Peyer's patch (tissue), 4 donors: ENCODE results near the gene SPOCK3. TPM values are rescaled to one million over a fixed set of nuclear protein-coding genes. Genes with fewer than 3 reads are reported as not detected.

Source experiments
- DNase-seq, 3 donors: peaks; one replicate each; pipeline ENCODE4 v3.0.0-alpha.2; 2017 to 2019
- H3K27ac ChIP-seq, 4 donors: fragments of 200-600 bp; sonication (generic); one replicate each; pipeline ENCODE4 v1.5.1; 2016 to 2019
- H3K27me3 ChIP-seq, 2 donors: fragments of 200-600 bp; sonication (generic); one replicate each; pipeline ENCODE4 v1.5.1; 2019
- H3K36me3 ChIP-seq, 3 donors: fragments of 200-600 bp; sonication (generic); one replicate each; pipeline ENCODE4 v1.5.1; 2016 to 2019
- H3K4me1 ChIP-seq, 4 donors: fragments of 200-600 bp; sonication (generic); one replicate each; pipeline ENCODE4 v1.5.1; 2016 to 2019
- H3K4me3 ChIP-seq, 4 donors: fragments of 200-600 bp; sonication (generic); 1 replicate in 3 of 4; 2 replicates in 1 of 4; pipeline ENCODE4 v1.5.1; 2016 to 2019; ENCODE audit warnings: mild to moderate bottlenecking in 1 of 4
- H3K9me3 ChIP-seq, 4 donors: fragments of 200-600 bp; sonication (generic); one replicate each; pipeline ENCODE4 v1.5.1; 2016 to 2019; ENCODE audit warnings: mild to moderate bottlenecking in 1 of 4
- CTCF ChIP-seq, 6 experiments: fragments of 450-650 bp in 4 of 6; fragments of 200-600 bp in 2 of 6; sonication (generic) in 1 of 6; IDR thresholded peaks; one replicate each; pipeline ENCODE4 v1.5.1; 2017 to 2019; ENCODE audit warnings: antibody characterized with exemption in 6 of 6, mild to moderate bottlenecking in 3 of 6, moderate library complexity in 1 of 6
- POLR2A ChIP-seq, 2 donors: fragments of 450-650 bp; IDR thresholded peaks; one replicate each; pipeline ENCODE4 v1.5.1; 2017; ENCODE audit warnings: antibody characterized with exemption in 2 of 2, mild to moderate bottlenecking in 2 of 2, moderate library complexity in 2 of 2
- total RNA-seq, 4 donors: library from RNA; depleted of rRNA; stranded (reverse); fragments of >200 nt; gene quantifications; one replicate each; pipeline ENCODE4 v1.1.0, GENCODE V29; 2016

The SPOCK3 gene
- total RNA-seq, 4 donors from 2014 or later: 1.7 TPM; not detected in 3

DNA sequence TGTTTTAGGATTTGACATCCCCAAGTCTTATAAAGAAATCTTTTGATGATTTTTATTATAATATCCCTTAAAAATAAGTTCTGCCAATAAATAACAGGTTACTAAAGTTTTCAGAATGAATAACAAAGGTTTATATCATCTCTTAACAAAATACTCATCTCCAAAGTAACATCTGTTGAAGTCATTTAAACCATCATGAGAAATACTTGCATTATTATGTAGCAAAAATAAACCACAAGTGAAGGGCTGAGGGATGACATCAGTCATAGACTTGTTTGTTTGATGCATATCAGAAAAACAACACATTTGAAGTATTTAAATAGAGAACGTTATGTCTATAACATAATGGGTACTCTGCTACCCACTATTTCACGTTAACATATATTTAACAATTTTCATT, 114.9 kb downstream of the SPOCK3 start:
- Histone ChIP-seq H3K27ac (no peak overlapping the region), H3K4me3 (no peak overlapping the region), H3K27me3 (no peaks in the 10 kb centered on the region), H3K36me3 (no peaks in the 10 kb centered on the region), H3K9me3 (no peaks in the 10 kb centered on the region), H3K4me1 (no peaks in the 10 kb centered on the region)
- no peak for TF ChIP-seq CTCF (IDR thresholded peaks at IDR 0.05)
- TF ChIP-seq POLR2A (IDR thresholded peaks at IDR 0.05): no peak
- no peak for DNase-seq

- Histone ChIP-seq H3K9me3 (no peaks in the 10 kb centered on the region), H3K27me3 (no peaks in the 10 kb centered on the region), H3K4me3 (no peak overlapping the region), H3K36me3 (no peaks in the 10 kb centered on the region), H3K27ac (no peak overlapping the region), H3K4me1 (no peaks in the 10 kb centered on the region)
- no peak for TF ChIP-seq POLR2A (IDR thresholded peaks at IDR 0.05)
- no peak for TF ChIP-seq CTCF (IDR thresholded peaks at IDR 0.05)
- no peak for DNase-seq
Observed at GRCh38 chr4:167117273-167117672, 117.0 kb downstream of the SPOCK3 start.

- Histone ChIP-seq H3K4me1 (no peaks in the 10 kb centered on the region), H3K27ac (no peak overlapping the region), H3K4me3 (no peak overlapping the region), H3K36me3 (no peaks in the 10 kb centered on the region), H3K9me3 (no peaks in the 10 kb centered on the region), H3K27me3 (no peaks in the 10 kb centered on the region)
- no peak for DNase-seq
- TF ChIP-seq POLR2A (IDR thresholded peaks at IDR 0.05): no peak
- TF ChIP-seq CTCF (IDR thresholded peaks at IDR 0.05): no peak
Observed at GRCh38 chr4:167114416-167114971, 119.8 kb downstream of the SPOCK3 start.

DNA sequence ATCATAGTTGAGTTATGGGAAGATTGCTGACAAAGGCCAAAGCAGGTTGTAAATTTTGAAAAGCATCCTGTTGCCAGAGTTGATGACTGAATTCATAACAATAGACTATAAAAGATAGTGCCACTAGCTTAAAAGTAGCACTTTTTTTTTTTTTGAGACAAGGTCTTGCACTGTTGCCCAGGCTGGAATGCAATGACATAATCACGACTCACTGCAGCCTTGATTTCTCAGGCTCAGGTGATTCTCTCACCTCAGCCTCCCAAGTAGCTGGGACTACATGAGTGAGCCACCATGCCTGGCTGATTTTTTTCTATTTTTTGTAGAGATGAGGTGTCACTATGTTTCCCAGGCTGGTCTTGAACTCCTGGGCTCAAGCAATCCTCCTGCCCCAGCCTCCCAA, 122.7 kb downstream of the SPOCK3 start:
- Histone ChIP-seq H3K4me1 (no peaks in the 10 kb centered on the region), H3K4me3 (no peak overlapping the region), H3K27ac (no peak overlapping the region), H3K9me3 (no peaks in the 10 kb centered on the region), H3K36me3 (no peaks in the 10 kb centered on the region), H3K27me3 (no peaks in the 10 kb centered on the region)
- TF ChIP-seq CTCF (IDR thresholded peaks at IDR 0.05) (no peak), POLR2A (IDR thresholded peaks at IDR 0.05) (no peak)
- DNase-seq: no peak

- no peaks in the 10 kb centered on the region for H3K27me3 ChIP-seq
- no peak overlapping the region for H3K27ac ChIP-seq
- H3K4me3 ChIP-seq: no peak overlapping the region
- TF ChIP-seq CTCF (IDR thresholded peaks at IDR 0.05) (no peak), POLR2A (IDR thresholded peaks at IDR 0.05) (no peak)
- H3K4me1 ChIP-seq: no peaks in the 10 kb centered on the region
- H3K9me3 ChIP-seq: no peaks in the 10 kb centered on the region
- DNase-seq: no peak
- no peaks in the 10 kb centered on the region for H3K36me3 ChIP-seq
Observed at GRCh38 chr4:167111092-167111491, 123.2 kb downstream of the SPOCK3 start.

GRCh38 chr4:167109859-167110258, 124.4 kb downstream of the SPOCK3 start:
- no peaks in the 10 kb centered on the region for H3K36me3 ChIP-seq
- DNase-seq: no peak
- no peaks in the 10 kb centered on the region for H3K9me3 ChIP-seq
- no peaks in the 10 kb centered on the region for H3K27me3 ChIP-seq
- no peak overlapping the region for H3K27ac ChIP-seq
- no peak for TF ChIP-seq CTCF (IDR thresholded peaks at IDR 0.05)
- no peak for TF ChIP-seq POLR2A (IDR thresholded peaks at IDR 0.05)
- H3K4me1 ChIP-seq: no peaks in the 10 kb centered on the region
- H3K4me3 ChIP-seq: no peak overlapping the region
